AML-193 (cell line): ENCODE measurements around the gene BBOX1.
"Not testable (repeated sequence)": the region's sequence is repeated elsewhere in the genome, so short reads cannot be mapped to it uniquely, and the experiment has no call there.

Experiments used
- DNase-seq, 2 experiments: peaks; one replicate each; lab custom pipeline; 2025; lab: John Stamatoyannopoulos, UW

BBOX1 gene

DNA sequence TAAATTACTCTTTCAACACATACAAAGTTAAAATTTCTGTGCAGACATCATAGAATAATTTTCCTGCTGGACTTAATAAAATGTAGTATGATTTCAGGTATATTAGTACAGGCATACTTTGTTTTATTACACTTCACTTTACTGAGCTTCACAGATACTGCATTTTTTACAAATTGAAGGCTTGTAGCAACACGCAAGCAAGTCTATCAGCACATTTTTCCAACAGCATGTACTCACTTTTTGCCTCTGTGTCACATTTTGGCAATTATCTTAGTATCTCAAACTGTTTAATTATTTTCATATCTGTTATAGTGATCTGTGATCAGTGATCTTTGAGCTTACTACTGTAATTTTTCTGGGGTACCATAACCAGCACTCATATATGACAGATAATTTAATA lies 44.5 kb downstream of the BBOX1 start:
- DNase-seq = no peak

DNA sequence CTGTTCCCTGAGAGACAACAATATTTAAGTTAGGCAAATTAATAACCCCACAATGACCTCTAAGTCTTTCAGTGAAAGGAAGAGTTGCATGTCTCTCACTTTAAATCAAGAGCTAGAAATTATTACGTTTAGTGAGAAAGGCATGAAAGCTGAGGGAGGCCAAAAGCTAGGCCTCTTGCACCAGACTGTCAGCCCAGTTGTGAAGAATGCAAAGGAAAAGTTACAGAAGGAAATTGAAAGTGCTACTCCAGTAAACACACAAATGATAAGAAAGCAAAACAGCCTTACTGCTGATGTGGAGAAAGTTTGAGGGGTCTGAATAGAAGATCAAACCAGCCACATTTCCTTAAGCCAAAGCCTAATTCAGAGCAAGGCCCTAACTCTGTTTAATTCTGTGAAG lies 45.0 kb downstream of the BBOX1 start:
- DNase-seq = no peak

DNA sequence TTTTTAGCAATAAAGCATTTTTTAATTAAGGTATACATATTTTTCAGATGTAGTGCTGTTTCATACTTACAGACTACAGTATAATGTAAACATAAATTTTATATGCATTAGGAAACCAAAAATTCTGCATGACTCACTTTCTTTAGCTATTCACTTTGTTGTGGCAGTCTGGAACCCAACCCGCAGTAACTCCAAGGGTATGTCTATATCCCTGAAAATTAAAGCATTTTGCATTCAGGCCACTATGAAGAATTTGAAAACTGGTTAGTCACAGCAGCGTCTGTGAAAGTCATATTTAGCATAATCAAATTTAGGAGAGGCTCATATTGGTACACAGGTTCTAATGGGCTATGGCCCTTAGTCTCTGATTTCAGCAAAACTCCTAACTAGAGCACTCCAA lies 46.8 kb downstream of the BBOX1 start:
- no peak for DNase-seq

DNA sequence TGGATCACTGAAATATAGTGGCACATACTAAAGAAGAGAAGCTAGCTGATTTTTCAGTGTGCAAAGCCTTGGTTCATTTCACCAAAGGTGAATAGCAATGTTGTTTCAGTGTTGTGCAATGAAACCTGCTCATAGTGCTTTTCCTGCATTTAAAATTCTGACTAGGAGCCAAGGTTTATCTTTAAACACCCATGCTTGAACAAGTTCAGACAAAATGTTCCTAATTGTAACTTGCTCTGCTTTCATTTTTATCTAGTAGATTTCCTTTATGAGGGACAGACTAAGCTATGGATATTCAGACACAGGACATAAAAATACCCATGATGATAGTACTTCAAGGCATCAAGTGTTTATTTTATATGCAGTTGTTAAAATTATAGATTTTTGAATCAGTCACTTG lies 47.7 kb downstream of the BBOX1 start:
- DNase-seq = no peak

DNA sequence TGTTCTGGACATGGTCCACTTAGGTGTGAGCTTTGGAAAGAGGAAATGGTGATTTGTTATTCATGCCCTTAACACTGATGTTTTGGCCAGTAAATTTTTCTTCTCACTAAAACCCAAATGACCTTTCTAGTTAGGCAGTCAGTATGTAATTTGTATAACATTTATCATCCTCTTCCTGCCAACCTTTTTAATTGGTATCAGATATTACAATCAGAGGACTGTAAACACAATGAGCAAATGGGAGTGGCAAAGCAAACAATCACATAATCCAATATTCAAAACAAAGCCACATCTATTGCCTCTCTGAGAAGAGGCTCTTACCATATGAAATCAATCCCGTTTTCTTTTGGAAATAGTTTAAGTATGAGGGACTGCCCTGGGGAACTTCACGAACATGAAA lies 49.1 kb downstream of the BBOX1 start:
- no peak for DNase-seq

DNA sequence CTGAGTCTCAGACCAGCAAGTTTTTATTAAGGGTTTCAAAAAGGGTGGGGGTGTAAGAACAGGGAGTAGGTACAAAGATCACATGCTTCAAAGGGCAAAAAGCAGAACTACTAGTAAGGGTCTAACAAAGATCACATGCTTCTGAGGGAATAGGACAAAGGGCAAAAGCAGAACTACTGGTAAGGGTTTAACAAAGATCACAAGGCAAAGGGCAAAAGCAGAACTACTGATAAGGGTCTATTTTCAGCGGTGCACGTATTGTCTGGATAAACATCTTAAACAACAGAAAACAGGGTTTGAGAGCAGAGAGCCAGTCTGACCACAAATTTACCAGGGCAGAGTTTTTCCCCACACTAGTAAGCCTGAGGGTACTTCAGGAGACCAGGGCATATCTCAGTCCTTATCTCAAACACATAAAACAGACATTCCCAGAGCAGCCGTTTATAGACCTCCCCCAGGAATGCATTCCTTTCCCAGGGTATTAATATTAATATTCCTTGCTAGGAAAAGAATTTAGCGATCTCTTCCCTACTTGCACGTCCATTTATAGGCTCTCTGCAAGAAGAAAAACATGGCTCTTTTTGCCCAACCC lies 49.8 kb downstream of the BBOX1 start:
- DNase-seq = not testable (repeated sequence)

DNA sequence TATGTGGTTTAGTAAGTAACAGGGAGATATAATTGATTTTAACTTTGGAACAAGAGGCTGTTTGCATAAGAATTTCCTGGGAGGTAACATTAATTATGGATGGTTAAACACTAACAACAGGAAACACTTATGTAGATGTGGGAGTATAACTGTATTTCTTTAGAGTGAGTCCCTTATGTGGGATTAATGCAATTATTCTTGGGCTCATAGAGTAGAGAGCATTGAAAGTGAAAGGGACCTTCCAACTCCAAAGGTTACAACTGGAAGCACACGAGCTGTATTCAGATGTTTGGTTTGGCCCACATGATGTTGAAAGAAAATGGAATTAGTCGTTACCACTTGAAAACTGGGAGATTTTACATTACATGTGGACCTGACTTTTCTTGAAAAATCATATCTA lies 53.5 kb downstream of the BBOX1 start:
- DNase-seq = no peak

DNA sequence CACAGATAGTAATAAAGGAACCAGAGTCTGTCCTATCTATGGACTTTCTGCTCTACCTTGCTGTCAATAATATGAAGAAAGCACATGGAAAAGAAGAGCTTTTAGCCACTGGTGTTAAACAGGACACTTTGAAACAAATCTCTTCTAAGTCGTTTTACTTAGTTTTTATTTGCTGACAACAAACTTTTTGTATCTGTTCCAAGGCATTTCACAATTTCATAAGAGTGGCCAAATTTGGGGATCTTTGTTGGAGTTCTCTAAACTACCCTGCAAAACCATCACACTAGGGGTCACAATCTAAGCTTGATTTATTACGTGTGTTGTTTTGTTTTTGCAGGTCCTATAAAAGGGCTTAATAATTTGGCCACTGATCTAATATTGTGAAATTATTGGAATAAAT lies 54.4 kb downstream of the BBOX1 start:
- DNase-seq = no peak

DNA sequence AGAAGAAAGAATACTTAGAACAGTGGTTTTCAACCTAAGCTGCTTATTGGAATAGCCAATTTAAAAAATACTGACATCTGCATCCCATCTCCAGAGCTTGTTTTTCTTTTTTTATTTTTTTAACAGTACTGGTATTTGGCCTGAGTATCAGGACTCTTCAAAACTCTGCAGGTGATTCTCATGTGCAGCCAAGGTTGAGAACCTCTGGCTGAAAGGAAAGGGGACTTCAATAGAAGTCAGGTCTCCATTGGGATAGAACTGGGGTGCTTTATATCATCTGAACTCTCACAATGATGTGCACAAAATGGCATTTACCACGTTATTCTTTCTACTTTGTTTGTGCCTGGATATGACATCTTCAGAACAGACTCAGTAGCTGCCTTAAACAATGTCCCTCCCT lies 55.3 kb downstream of the BBOX1 start:
- no peak for DNase-seq

DNA sequence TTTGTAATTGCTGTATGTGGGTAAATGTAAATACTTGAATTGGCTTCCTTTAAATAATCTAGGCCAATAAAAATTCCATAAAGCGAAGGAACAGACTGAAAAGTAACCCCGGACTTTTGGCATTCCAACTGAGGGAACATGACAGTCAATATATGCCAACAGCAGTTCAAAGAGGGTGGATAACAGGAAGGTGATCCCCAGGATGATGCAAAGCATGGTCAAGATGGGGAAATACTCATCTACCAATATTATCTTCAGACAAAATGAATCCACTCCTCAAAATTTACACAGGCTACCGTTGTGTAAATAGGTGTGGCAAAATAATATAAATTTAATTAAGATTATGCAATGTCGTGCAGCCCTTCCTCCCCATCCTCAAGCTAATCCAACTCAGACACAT lies 56.9 kb downstream of the BBOX1 start:
- no peak for DNase-seq

DNA sequence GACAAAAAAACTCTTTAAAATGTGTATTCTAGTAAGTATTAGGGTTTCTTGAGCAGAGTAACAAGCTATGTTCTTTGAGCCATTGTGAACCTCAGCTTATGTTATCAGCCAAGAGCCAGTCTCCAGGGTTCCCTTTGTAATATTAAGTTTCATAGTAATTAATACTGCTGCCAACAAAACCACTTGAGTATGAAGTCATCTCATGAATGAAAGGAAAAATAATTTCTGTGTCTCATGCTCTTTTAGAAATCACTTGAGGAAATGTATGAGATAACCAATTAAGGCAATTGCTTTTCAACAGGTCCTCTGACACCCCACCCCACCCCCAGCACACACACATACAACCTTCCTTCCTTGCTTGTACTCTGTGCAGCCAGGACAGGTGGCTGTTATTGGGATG lies 59.9 kb downstream of the BBOX1 start:
- no peak for DNase-seq

DNA sequence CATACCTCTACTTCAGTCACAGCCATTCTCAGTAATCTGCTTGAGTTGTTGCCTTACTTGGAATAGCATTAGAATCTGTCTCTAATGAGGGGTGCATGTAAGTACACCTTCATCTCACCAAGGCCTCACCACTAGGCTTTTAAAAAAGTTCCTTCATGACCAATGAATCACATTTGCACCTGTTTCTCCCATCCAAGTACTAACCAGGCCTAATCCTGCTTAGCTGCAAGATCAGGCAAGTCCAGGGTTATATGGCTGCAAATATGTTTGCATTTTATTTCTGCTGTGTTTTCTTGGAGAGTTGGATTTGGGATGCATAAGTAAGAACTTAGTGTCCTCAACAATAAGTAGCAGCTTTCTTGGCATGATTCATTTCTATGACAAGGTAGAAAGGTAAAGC lies 66.9 kb downstream of the BBOX1 start:
- no peak for DNase-seq

DNA sequence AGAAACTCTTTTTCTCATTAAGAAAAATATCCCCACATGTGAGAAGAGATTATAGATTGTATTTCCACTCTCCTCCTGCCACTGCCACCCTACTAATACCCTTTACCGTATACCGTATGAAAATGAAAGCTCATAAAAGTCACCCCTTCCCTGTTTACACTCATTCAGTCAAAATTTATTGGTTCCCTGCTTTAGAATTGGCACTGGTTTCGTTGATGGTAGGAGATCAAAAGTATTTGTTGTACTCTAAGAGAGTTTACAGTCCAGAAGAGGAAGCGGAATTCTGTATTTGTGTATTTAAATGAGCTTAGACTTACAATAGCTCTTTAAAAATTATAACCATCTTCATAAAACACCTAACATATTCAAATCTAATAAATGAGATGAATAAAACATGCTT lies 68.2 kb downstream of the BBOX1 start:
- no peak for DNase-seq

DNA sequence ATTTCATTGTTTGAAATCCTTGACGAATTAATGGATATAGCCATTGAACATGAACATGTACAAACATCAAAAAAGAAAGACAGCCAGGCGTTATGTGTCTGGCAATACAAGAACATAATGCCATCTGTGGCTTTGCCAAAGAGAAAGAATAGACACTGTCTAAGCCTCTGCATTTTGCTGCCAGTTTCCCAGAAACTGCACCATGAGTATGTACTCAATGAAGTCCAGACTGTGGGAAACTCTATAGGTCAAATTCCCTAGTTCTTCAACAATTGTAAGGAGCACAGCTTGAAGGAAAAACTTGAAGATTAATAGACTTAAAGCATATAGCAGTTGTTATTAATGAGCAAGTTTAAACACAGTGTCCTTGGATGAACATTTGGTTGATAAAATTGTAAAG lies 71.3 kb downstream of the BBOX1 start:
- DNase-seq = no peak

DNA sequence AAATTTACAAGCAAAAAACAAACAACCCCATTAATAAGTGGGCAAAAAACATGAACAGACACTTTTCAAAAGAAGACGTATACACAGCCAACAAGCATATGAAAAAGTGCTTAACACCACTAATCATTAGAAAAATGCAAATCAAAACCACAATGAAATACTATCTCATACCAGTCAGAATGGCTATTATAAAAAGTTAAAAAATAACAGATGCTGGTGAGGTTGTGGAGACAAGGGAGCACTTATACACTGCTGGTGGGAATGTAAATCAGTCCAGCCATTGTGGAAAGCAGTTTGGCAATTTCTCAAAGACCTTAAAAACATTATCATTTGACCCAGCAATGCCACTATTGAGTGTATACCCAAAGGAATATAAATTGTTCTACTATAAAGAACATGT lies 72.3 kb downstream of the BBOX1 start:
- no peak for DNase-seq

DNA sequence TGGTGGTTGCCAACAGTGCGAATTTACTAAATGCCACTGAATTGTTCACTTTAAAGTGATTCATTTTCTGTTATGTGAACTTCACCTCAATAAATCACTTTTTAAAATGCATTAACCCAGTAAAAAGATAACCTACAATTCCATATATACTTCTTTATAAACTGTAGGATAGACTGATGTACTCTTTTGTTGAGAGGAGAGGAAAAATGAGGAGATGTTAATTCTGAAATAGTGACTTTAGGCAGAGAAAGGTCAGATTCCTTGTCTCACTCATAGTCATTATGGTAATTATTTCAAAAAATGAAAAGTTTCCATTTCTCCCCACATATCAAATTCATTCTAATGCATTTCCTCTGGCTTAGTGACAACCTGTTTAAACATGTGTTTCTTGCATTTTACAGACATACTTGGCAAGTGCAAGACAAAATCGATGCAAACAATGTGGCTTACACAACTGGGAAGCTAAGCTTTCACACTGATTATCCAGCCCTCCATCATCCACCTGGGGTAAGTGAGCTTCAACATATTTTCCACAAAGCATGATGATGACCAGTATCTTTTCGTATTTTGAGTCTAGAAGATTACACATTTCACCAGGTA lies 74.5 kb downstream of the BBOX1 start:
- DNase-seq = no peak

DNA sequence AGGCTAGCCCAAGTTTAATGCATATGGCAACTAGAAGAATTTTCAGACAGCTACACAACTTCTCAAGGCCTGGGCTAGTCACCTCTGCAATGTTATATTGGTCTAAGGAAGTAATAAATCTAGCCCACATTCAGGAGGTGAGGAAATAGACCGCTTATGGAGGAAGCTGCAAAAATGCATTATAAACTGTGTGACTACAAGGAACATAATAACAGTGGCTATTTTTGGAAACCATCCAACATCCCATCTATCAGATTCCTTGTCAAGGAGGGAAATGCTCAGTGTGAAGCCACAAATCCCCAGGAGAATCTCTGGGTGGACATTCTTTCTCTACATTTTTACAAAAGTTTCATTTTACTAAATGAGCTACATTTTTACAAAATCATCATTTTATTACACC lies 76.1 kb downstream of the BBOX1 start:
- no peak for DNase-seq

DNA sequence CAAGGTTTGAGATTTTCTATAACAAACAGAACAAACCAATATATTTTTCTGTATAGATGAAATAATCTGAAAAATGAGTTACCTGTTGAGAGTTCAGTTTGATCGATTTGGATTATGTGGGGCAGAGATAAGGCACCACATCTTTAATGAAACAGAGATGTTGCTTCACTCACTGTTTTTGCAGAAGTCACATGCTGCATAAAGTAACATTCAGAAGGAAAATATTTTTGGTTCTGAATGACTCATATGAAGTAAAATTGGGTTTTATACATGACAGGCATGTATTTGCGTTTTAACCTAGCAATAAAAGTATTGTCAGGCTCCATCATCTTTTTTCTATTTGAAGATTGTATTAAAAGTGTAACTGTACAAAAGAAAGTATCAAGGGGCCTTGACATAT lies 77.8 kb downstream of the BBOX1 start:
- DNase-seq = no peak

DNA sequence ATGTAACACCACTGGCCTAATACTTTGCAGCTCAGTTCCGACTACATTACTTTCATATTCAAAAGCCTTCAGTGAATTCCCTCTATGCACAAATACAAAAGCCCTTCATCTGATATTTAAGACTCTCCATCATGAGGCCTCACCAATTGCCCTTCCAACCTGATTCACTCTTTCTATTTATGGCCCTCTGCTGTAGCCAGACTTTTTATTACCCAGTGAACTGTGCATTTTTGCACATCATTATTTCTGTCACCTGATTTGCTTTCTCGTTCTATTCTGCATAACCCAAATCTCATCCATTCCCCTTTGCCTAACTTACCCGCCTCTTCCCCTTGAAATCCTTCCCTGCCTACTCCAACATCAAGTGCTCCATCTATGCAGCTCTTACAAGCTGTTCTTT lies 78.3 kb downstream of the BBOX1 start:
- DNase-seq = no peak

DNA sequence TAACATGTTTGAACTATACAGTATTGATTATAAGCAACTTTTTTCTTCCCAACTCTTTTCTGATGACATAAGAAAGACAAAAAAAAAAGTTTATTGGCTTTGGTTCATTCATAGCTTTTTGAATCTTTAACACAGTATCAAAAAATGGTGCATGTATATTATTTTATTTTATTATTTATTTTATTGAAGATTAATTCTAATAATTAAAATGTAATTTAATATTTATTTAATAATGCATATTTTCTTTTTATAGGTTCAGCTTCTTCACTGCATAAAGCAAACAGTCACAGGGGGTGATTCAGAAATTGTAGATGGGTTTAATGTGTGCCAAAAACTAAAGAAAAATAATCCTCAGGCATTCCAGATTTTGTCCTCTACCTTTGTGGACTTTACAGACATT lies 78.8 kb downstream of the BBOX1 start:
- no peak for DNase-seq

DNA sequence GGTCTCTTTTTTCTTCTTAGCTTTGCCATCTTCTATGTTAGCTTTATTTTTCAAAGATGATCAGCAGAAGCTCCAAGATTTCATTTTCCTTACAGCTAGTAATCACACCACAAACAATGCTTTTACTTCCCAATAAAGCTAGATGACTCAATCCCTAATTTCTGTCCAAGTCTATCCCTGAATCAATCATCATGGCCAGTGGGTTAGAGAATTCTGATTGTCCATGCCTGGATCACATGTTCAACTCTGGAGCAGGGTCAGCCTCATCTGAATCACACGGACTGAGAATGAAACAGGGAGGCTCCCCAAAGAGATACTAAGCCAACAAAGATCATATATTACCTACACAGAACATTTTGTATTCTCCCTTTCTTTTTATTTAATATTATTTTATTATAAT lies 79.6 kb downstream of the BBOX1 start:
- no peak for DNase-seq

DNA sequence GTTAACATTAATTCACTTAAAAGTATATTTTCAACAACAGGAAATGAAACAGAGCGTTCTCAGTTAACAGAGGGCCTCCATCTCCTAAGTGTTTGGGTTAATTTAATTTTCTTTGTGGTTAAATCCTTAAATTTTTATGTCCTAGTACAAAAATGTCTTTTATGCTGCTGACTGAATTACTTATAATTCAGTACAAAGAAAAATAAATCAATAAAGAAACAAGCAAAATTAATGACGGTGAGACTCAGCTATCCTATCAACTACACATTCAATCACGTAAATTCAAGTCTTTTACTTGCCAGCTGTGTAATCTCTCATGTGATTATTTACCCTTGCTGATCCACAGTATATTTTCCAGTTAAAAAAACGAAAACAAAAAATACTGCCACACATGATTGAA lies 81.4 kb downstream of the BBOX1 start:
- DNase-seq = no peak

DNA sequence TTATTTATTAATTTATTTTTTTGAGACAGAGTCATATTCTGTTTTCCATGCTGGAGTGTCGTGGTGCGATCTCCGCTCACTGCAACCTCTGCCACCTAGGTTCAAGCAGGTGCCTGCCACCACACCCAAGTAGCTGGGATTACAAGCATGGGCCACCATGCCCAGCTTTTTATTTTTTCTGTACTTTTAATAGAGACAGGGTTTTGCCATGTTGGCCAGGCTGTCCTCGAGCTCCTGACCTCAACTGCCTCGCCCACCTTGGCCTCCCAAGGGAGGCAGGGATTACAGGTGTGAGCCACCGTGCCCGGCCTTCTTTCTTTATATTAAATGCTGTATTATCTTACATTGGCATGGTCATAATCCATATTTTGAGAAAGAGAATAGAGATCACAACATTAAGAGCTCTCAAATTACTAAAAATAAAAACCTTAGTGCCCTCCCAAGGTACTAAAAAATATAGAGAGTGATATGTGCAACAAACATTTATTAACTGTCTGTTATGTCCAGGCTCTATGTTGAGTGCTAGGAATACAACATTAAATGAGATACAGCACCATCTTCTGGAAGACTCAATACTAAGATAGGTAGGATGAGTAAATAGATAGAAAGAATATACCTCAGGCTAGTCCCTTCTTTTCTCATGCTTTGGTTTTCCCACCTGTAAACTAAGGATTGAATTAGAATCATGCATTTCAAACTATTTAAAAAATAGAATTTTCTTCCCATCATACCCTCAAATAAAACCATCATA lies 84.1 kb downstream of the BBOX1 start:
- no peak for DNase-seq

DNA sequence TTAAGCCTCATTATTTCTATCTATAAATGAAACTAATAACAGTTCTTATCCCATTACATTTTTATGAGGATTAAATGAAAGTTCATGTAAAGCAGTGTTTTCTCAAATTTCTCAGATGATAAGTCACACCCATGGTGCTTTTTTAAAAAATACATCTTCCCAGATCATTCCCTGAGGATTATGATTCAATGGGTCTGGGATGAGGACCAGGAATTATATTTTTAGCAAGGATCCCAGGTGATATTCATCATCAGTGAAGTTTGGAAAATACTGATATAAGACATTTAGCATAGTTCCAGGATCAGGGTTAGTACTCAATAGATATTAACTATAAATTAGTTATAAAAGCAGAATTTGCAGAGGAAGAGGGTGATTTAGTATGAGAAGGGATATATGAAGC lies 89.1 kb downstream of the BBOX1 start:
- DNase-seq = no peak
